NCI-H446 (cell line): ENCODE results near the gene ADGRL3.
A peak's percentile ranks its signal among the peaks of the same experiment; 100 is the strongest.
"Not testable (repeated sequence)": the region's sequence is repeated elsewhere in the genome, so short reads cannot be mapped to it uniquely, and the experiment has no call there.

Experiments
- DNase-seq, 2 experiments: peaks; one replicate each; lab custom pipeline; 2025; lab: John Stamatoyannopoulos, UW

ADGRL3 gene

DNA sequence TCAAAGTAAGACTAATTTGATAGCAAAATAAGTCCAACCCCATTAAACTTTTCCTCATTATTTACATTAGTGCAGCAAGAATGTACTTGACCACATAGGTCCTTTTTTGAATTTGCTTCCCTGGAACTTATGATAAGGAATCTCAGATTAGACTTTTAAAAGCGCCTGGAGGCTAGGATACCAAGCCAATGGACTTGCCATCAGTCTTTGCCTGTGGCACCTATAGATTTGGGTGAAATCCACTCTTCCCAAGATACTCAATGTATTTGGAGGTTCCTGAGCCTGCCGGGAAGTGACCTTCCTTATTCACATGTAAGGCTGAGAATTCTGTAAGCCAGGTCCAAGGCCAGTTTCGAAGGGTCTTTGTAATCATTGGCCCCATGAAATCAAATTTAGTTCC is 553.6 kb downstream of the ADGRL3 start:
- DNase-seq, result no peak

DNA sequence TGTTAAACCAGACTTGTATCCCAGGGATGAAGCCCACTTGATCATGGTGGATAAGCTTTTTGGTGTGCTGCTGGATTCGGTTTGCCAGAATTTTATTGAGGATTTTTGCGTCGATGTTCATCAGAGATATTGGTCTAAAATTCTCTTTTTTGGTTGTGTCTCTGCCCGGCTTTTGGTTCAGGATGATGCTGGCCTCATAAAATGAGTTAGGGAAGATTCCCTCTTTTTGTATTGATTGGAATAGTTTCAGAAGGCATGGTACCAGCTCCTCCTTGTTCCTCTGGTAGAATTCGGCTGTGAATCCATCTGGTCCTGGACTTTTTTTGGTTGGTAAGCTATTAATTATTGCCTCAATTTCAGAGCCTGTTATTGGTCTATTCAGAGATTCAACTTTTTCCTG is 556.8 kb downstream of the ADGRL3 start:
- not testable (repeated sequence) for DNase-seq

DNA sequence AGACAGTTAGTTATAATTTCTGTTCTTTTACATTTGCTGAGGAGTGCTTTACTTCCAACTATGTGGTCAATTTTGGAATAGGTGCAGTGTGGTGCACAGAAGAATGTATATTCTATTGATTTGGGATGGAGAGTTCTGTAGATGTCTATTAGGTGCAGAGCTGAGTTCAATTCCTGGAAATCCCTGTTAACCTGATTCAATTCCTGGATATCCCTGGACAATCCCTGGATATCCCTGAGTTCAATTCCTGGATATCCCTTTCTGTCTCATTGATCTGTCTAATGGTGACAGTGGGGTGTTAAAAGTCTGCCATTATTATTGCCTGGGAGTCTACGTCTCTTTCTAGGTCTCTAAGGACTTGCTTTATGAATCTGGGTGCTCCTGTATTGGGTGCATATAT is 557.9 kb downstream of the ADGRL3 start:
- DNase-seq, result not testable (repeated sequence)

DNA sequence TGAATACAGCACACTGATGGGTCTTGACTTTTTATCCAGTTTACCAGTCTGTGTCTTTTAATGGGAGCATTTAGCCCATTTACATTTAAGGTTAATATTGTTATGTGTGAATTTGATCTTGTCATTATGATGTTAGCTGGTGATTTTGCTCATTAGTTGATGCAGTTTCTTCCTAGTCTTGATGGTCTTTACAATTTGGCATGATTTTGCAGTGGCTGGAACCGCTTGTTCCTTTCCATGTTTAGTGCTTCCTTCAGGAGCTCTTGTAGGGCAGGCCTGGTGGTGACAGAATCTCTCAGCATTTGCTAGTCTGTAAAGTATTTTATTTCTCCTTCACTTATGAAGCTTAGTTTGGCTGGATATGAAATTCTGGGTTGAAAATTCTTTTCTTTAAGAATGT is 558.5 kb downstream of the ADGRL3 start:
- not testable (repeated sequence) for DNase-seq

- not testable (repeated sequence) for DNase-seq
Observed at GRCh38 chr4:61759245-61759644, 559.1 kb downstream of the ADGRL3 start.

DNA sequence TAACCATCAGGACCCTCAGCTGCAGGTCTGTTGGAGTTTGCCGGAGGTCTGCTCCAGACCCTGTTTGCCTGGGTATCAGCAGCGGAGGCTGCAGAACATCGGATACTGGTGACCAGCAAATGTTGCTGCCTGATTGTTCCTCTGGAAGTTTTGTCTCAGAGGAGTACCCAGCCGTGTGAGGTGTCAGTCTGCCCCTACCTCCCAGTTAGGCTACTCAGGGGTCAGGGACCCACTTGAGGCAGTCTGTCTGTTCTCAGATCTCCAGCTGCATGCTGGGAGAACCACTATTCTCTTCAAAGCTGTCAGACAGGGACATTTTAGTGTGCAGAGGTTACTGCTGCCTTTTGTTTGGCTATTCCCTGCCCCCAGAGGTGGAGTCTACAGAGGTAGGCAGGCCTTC is 559.8 kb downstream of the ADGRL3 start:
- not testable (repeated sequence) for DNase-seq

- no peak for DNase-seq
Observed at GRCh38 chr4:61760820-61761219, 560.7 kb downstream of the ADGRL3 start.

DNA sequence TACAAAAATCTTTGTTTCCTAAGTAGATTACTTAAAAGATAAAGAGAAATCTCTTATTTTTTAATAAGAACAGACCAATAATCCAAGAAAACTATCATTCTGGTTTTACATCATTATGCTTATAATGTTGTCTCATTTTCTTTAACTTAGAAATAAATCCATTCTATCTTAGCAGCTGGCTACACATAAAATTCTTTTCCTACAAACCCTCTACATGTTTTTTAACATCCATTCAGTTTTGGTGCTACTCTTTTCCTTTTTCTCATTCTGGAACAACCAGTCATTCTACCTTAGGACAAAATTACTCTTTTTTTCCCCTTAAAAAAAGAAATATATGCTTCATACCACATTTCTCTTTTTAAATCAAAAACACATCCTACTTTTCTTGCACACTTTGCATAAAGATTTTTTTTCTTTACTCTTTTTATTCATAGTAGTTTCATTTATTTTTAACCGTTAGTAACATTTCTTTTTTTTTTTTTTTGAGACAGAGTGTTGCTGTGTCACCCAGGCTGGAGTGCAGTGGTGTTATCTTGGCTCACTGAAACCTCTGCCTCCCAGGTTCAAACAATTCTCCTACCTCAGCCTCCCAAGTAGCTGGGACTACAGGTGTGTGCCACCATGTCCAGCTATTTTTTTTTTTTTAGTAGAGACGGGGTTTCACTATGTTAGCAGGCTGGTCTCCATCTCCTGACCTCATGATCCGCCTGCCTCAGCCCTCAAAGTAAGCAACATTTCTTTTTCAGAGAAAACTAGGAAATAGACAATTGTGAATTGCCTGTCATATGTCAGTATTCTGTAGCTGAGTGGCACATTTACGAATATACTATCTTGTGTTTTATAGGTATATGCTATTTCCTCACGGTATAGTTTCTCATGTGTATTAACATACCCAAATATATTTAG is 562.8 kb downstream of the ADGRL3 start:
- no peak for DNase-seq

- DNase-seq, result no peak
Observed at GRCh38 chr4:61763682-61764081, 563.6 kb downstream of the ADGRL3 start.

DNA sequence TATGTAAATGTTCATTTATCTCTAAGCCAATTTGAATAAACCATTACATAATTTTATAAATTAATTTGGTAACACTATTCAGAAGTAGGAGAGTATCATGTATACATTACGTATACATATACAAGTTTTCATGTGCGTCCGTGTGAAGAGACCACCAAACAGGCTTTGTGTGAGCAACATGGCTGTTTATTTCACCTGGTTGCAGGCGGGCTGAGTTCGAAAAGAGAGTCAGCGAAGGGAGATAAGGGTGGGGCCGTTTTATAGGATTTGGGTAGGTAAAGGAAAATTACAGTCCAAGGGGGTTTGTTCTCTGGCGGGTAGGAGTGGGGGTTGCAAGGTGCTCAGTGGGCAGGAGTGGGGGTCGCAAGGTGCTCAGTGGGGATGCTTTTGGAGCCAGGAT is 564.0 kb downstream of the ADGRL3 start:
- DNase-seq, result not testable (repeated sequence)

DNA sequence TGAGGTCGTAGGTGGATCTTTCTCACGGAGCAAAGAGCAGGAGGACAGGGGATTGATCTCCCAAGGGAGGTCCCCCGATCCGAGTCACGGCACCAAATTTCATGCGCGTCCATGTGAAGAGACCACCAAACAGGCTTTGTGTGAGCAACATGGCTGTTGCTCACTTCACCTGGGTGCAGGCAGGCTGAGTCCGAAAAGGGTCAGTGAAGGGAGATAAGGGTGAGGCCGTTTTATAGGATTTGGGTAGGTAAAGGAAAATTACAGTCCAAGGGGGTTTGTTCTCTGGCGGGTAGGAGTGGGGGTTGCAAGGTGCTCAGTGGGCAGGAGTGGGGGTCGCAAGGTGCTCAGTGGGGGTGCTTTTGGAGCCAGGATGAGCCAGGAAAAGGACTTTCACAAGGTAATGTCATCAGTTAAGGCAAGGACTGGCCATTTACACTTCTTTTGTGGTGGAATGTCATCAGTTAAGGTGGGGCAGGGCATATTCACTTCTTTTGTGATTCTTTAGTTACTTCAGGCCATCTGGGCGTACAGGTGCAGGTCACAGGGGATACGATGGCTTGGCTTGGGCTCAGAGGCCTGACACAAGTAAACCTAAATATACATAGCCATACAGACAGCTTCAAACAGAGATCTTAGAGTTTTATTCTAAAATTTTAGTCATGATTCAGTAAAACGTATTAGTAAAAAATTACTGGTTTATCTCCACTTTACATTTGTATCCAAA is 569.5 kb downstream of the ADGRL3 start:
- not testable (repeated sequence) for DNase-seq

DNA sequence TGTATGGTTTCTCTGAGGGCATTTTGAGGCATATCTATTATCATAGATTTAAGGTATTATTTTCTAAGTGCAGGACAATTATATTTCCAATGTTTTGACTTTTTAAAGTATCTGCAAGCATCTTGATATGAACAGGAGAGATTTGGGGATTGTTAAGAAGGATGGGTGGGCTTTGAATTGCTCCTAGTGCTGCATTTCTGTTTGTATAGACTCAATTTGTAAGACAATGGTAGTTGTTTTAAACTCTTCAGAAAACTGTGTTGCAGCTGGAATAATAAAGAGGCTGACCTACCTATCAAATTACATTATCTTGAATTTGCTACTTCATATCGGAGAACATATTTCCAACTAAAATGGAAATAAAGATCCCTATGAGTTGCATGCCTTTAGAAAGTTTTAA is 570.3 kb downstream of the ADGRL3 start:
- no peak for DNase-seq

DNA sequence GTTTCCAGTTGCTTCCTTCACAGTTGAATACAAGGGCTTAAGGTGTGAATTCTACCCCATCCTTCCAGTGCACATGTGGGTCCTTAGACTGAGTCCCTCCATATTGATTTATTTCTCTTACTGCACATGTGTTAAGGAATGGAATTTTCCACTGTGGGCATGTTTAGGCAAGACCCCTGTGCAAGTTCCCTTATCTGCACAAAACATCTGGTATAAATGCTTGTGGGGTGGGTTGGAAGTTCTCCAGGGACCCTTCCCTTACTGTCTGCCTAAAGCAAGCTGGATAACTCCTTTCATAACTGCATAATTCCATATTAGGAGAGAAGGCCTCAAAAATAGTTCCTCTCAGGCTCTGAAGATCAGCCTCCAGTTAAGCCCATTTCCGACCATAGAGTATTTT is 570.9 kb downstream of the ADGRL3 start:
- DNase-seq, result no peak

DNA sequence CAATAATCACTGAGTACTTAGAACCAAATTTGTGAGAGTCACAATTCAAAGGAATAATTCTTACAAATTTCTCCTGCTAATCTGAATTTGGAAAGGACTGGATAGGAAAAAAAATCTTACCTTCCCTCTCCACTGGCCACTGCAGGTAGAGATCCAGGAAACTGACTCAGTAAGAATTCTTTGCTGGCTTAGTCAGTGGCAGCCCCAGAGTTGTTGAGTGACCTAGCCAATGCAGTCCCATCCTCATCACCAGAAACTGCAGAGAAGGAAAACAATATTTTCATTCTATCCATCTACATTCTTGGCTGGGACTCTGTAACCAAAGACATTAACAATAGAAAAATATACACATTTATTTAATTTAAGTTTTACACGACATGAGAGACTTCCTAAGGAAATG is 572.0 kb downstream of the ADGRL3 start:
- no peak for DNase-seq

DNA sequence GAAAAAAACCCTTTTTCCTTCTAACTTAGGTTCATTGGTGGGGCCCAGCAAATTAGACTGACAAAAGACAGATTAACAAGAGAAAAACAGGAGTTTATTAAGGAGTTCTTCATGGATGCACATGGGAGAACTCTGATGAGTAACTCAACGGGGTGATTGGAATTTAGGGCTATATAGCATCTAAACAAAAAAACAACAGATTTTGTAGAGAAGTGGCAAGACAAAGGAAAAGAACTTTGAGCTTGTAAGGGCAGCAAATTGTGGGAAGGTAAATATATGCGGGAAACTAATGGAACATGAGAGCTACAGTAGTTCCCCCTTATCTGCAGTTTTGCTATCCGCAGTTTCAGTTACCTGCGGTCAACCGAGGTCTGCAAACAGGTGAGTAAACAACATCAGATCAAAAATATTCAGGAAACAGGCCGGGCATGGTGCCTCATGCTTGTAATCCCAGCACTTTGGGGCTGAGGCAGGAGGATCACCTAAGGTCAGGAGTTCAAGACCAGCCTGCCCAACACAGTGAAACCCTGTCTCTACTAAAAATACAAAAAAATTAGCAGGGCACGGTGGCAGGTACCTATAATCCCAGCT is 573.6 kb downstream of the ADGRL3 start:
- no peak for DNase-seq

- no peak for DNase-seq
Observed at GRCh38 chr4:61782133-61782532, 582.0 kb downstream of the ADGRL3 start.

DNA sequence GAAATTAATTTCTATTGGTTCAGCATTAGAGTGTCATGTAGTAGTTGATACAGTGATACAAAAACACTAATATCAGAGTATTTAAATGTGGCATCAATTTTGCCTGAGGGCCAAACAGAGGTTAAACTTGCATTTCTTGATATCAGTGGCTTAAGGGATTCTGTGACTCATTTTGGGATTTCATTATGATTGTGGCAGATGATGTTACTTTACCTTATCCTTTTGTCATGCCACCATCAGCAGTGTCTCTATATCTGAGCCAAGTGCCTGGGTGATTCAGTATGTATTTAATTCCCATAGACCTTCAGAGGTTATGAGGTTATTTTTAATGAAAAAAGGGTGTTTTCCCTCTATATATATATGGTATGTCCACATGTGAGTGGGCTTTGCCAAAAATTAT is 582.9 kb downstream of the ADGRL3 start:
- no peak for DNase-seq

- DNase-seq, result peak; percentile 42 to 64
Observed at GRCh38 chr4:61785761-61786160, 585.6 kb downstream of the ADGRL3 start.

DNA sequence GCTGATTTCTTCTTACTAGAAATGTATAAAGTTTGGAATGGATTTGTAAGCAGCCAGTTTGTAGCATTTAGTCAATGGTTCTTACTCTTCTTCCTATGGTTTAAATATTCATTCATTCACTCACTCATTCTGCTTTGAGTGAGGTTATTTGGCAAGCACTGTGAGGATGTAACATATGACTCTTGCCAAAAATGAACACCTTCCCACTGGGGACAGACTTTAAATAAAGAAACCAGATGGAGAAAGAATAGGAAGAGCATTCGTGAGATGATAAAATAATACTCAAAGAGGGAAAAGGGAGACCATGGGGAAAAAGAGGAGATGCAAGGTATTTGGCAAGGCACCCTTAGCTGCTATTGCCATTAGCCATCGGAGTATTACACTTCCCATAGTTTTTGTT is 586.1 kb downstream of the ADGRL3 start:
- DNase-seq, result peak; percentile 47 to 72

GRCh38 chr4:61795998-61796397 is 595.9 kb downstream of the ADGRL3 start:
- DNase-seq, result no peak

DNA sequence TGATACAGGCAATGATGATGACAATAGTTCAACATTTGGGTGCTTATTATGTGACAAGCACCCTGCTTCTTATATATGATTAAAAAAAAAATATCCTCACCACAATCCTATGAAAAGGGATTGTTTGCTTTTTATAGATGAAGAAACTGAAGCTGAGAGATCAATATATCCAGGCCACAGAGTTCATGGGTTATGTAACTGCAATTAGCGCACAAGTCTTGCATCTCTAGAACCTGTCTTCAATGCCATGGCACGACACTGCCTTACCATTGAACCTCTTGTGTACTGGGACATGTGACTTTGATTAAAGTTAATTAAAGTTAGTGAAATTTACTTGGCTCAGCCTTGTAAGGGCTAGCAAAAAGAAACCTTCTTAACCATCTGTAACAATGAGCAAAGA is 599.7 kb downstream of the ADGRL3 start:
- DNase-seq, result no peak

DNA sequence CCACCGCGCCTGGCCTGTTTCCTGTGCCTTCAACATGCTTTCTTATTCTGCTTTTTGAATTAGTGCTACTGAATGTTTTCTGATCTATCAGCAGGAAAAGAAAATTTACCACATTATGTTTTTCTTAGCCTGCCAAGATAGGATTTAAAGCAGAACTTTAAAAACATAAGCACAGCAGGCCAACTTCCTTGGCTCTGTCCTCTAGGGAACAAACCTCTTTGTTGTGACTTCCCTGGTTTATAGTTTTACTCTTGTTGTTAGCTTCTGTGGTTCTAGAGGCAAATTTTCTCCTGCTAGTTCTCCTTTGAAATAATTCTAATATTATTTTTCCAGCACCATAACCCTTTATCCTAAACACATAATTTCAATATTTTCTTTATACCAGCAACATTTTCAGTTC is 605.1 kb downstream of the ADGRL3 start:
- DNase-seq, result no peak

- no peak for DNase-seq
Observed at GRCh38 chr4:61805979-61806378, 605.9 kb downstream of the ADGRL3 start.
